ENCODE data around the gene MMP24. TPM values are rescaled to one million over a fixed set of nuclear protein-coding genes. Genes with fewer than 3 reads are reported as not detected.

MMP24 gene
- total and polyA plus RNA-seq, 2 of the 13 experiments (the other 11 are each of a cell fraction or from before 2014, with no cell fraction given) = 0.29 to 0.35 TPM

GRCh38 chr20:35263532-35264341, 37.2 kb downstream of the MMP24 start (continued):
- TF ChIP-seq CCDC6 (CRISPR knock-in tag; IDR thresholded peaks at IDR 0.05) (0 out of 2 replicates have a peak, but pooled peaks have one; percentile 20), ZNF768 (CRISPR knock-in tag; IDR thresholded peaks at IDR 0.05) (peak; percentile 41; the same call in 1 of the 2 replicates), ZNF652 (CRISPR knock-in tag; IDR thresholded peaks at IDR 0.05; ENCODE audit: borderline replicate concordance, low read depth) (no peak), ZIK1 (CRISPR knock-in tag; IDR thresholded peaks at IDR 0.05; ENCODE audit: borderline replicate concordance, low read depth) (no peak), RAD21 (CRISPR knock-in tag; IDR thresholded peaks at IDR 0.05) (no peak), GABPA (IDR thresholded peaks at IDR 0.05; ENCODE audit: low read depth, low read length) (no peak), GABPA (CRISPR knock-in tag; IDR thresholded peaks at IDR 0.05; ENCODE audit: low read depth) (no peak), ZNF430 (CRISPR knock-in tag; IDR thresholded peaks at IDR 0.05) (no peak), ZNF276 (CRISPR knock-in tag; IDR thresholded peaks at IDR 0.05; ENCODE audit: low read depth) (0 out of 2 replicates have a peak, but pooled peaks have one; percentile 40), HNRNPL (IDR thresholded peaks at IDR 0.05; ENCODE audit: low read depth, low read length) (0 out of 2 replicates have a peak, but pooled peaks have one; percentile 43), NRL (CRISPR knock-in tag; IDR thresholded peaks at IDR 0.05; ENCODE audit: borderline replicate concordance) (peak; percentile 72), CHD4 (IDR thresholded peaks at IDR 0.05; ENCODE audit: borderline replicate concordance, low read length) (no peak), NFE2L1 (CRISPR knock-in tag; IDR thresholded peaks at IDR 0.05; ENCODE audit: borderline replicate concordance) (0 out of 2 replicates have a peak, but pooled peaks have one; percentile 32), MED8 (CRISPR knock-in tag; IDR thresholded peaks at IDR 0.05; ENCODE audit: insufficient replicate concordance) (no peak), ZNF30 (CRISPR knock-in tag; IDR thresholded peaks at IDR 0.05) (no peak), CBFB (CRISPR knock-in tag; IDR thresholded peaks at IDR 0.05) (no peak), ZNF34 (CRISPR knock-in tag; IDR thresholded peaks at IDR 0.05; ENCODE audit: borderline replicate concordance) (no peak), POLR2G (IDR thresholded peaks at IDR 0.05; ENCODE audit: low read depth, low read length) (no peak), MNT (IDR thresholded peaks at IDR 0.05) (no peak), HNRNPK (IDR thresholded peaks at IDR 0.05; ENCODE audit: low read depth, low read length, poor library complexity, severe bottlenecking) (no peak), MZF1 (CRISPR knock-in tag; IDR thresholded peaks at IDR 0.05; ENCODE audit: borderline replicate concordance) (no peak), KDM4B (CRISPR knock-in tag; IDR thresholded peaks at IDR 0.05) (no peak), TAF1 (CRISPR knock-in tag; IDR thresholded peaks at IDR 0.05) (peak; percentile 47; the same call in 1 of the 2 replicates), ZSCAN29 (CRISPR knock-in tag; conservative IDR thresholded peaks at IDR 0.05) (no peak)
- TF ChIP-seq, protein P1, sequence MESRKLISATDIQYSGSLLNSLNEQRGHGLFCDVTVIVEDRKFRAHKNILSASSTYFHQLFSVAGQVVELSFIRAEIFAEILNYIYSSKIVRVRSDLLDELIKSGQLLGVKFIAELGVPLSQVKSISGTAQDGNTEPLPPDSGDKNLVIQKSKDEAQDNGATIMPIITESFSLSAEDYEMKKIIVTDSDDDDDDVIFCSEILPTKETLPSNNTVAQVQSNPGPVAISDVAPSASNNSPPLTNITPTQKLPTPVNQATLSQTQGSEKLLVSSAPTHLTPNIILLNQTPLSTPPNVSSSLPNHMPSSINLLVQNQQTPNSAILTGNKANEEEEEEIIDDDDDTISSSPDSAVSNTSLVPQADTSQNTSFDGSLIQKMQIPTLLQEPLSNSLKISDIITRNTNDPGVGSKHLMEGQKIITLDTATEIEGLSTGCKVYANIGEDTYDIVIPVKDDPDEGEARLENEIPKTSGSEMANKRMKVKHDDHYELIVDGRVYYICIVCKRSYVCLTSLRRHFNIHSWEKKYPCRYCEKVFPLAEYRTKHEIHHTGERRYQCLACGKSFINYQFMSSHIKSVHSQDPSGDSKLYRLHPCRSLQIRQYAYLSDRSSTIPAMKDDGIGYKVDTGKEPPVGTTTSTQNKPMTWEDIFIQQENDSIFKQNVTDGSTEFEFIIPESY (CRISPR knock-in tag; IDR thresholded peaks at IDR 0.05) = peak; percentile 82

Data from HepG2 (cell line).